Keratinocyte (primary cell): ENCODE results near the gene EHHADH.

Experiments used
- CTCF ChIP-seq, 3 experiments: IDR thresholded peaks in 1 of 3; conservative IDR thresholded peaks in 1 of 3; optimal IDR thresholded peaks in 1 of 3; 2 replicates in 2 of 3; 3 replicates in 1 of 3; pipeline versions ENCODE3 to v1.5.1; 2011; ENCODE audit warnings: low read length in 3 of 3, mild to moderate bottlenecking in 3 of 3, moderate library complexity in 2 of 3, control low read depth in 1 of 3, inconsistent platforms in 1 of 3; ENCODE audit not compliant: insufficient read depth in 2 of 3; ENCODE audit errors: extremely low read depth in 1 of 3
- EZH2 ChIP-seq: IDR thresholded peaks from one replicate; pipeline ENCODE4 v1.6.1; 2012; ENCODE audit warnings: inconsistent platforms, mild to moderate bottlenecking, low read length, moderate library complexity

GRCh38 chr3:185225080-185225479 lies 28.8 kb downstream of the EHHADH start:
- TF ChIP-seq CTCF (optimal IDR thresholded peaks at IDR 0.05 in 1 of 3, IDR thresholded peaks at IDR 0.05 in 1 of 3, conservative IDR thresholded peaks at IDR 0.05 in 1 of 3; ENCODE audit: extremely low read depth in 1 of 3, insufficient read depth in 2 of 3, low read length in 3 of 3) = no peak
- no peak for TF ChIP-seq EZH2
